Measurements from ENCODE around the gene MORN5.

DNA sequence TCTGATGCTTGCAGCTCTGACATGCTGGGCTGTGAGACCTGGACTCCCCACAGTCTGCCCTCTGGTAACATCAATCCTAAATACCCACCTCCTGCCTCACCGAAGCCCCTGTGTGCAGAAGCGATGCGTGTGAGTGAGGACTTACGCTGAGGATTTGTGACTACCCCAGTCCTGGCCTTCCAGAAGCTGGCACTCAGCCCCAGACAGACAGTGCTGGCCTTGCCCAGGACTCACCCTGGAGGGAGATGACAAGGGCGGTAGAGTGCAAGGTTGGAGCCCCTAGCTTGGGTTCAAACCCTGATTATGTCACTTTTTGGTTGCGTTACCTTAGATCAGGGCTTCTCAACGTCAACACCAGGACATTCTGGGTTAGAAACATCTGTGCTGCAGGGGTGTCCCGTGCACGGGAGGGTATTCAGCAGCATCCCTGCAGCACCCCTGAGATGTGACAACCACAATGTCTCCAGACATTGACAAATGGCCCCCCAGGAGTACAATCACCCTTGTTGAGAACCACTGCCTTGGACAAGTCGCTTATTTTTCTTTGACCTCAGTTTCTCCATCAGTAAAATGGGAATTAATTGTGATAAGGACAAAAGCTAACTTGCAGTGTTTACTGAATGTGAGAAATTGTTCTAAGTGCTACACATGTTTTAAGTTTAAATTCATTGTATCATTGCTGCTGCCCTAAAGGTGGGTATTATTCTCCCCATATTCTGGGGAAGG, 43.1 kb upstream of the MORN5 start:
- TF ChIP-seq, protein P1, sequence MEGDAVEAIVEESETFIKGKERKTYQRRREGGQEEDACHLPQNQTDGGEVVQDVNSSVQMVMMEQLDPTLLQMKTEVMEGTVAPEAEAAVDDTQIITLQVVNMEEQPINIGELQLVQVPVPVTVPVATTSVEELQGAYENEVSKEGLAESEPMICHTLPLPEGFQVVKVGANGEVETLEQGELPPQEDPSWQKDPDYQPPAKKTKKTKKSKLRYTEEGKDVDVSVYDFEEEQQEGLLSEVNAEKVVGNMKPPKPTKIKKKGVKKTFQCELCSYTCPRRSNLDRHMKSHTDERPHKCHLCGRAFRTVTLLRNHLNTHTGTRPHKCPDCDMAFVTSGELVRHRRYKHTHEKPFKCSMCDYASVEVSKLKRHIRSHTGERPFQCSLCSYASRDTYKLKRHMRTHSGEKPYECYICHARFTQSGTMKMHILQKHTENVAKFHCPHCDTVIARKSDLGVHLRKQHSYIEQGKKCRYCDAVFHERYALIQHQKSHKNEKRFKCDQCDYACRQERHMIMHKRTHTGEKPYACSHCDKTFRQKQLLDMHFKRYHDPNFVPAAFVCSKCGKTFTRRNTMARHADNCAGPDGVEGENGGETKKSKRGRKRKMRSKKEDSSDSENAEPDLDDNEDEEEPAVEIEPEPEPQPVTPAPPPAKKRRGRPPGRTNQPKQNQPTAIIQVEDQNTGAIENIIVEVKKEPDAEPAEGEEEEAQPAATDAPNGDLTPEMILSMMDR (conservative IDR thresholded peaks at IDR 0.05 in 1 of 2, IDR thresholded peaks at IDR 0.05 in 1 of 2; ENCODE audit: low read depth in 1 of 2, low read length in 2 of 2): no peak
- no peak for TF ChIP-seq EZH2 (IDR thresholded peaks at IDR 0.05; ENCODE audit: low read length, missing control alignments)

Data from fibroblast of lung (primary cell).